NCI-H146 (cell line): ENCODE measurements around the gene B3GNT7.
A peak's percentile ranks its signal among the peaks of the same experiment; 100 is the strongest.
"Not testable (repeated sequence)": the region's sequence is repeated elsewhere in the genome, so short reads cannot be mapped to it uniquely, and the experiment has no call there.

Experiments
- DNase-seq: peaks from one replicate; lab custom pipeline; 2025; lab: John Stamatoyannopoulos, UW

The B3GNT7 gene

DNA sequence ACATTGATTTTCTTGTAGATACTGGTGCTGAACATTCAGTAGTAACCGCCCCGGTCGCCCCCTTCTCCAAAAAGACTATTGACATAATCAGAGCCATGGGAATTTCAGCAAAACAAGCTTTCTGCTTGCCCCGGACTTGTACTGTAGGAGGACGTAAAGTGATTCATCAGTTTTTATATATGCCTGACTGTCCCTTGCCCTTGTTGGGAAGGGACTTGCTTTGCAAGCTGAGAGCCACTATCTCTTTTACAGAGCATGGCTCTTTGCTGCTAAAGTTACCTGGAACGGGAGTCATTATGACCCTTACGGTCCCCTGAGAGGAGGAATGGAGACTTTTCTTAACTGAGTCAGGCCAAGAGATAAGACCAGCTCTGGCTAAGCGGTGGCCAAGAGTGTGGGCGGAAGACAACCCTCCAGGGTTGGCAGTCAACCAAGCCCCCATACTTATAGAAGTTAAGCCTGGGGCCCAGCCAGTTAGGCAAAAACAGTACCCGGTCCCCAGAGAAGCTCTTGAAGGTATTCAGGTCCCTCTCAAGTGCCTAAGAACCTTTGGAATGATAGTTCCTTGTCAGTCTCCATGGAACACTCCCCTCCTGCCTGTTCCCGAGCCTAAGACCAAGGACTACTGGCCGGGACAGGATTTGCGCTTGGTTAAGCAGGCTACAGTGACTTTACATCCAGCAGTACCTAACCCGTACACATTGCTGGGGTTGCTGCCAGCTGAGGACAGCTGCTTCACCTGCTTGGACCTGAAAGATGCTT is 8.1 kb downstream of the B3GNT7 start:
- not testable (repeated sequence) for DNase-seq

DNA sequence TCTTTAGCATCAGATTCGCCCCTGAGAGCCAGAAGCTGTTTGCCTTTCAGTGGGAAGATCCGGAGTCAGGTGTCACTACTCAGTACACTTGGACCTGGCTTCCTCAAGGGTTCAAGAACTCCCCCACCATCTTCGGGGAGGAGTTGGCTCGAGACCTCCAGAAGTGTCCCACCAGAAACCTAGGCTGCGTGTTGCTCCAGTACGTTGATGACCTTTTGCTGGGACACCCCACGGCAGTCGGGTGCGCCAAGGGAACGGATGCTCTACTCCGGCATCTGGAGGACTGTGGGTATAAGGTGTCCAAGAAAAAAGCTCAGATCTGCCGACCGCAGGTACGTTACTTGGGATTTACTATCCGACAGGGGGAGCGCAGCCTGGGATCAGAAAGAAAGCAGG is 8.7 kb downstream of the B3GNT7 start:
- not testable (repeated sequence) for DNase-seq

- DNase-seq = not testable (repeated sequence)
These were observed 10.3 kb downstream of the B3GNT7 start for GRCh38 chr2:231405601-231406367.

GRCh38 chr2:231407686-231408085 is 12.2 kb downstream of the B3GNT7 start:
- not testable (repeated sequence) for DNase-seq

GRCh38 chr2:231408304-231408703 is 12.8 kb downstream of the B3GNT7 start:
- DNase-seq = not testable (repeated sequence)

GRCh38 chr2:231409776-231410175 is 14.3 kb downstream of the B3GNT7 start:
- no peak for DNase-seq

DNA sequence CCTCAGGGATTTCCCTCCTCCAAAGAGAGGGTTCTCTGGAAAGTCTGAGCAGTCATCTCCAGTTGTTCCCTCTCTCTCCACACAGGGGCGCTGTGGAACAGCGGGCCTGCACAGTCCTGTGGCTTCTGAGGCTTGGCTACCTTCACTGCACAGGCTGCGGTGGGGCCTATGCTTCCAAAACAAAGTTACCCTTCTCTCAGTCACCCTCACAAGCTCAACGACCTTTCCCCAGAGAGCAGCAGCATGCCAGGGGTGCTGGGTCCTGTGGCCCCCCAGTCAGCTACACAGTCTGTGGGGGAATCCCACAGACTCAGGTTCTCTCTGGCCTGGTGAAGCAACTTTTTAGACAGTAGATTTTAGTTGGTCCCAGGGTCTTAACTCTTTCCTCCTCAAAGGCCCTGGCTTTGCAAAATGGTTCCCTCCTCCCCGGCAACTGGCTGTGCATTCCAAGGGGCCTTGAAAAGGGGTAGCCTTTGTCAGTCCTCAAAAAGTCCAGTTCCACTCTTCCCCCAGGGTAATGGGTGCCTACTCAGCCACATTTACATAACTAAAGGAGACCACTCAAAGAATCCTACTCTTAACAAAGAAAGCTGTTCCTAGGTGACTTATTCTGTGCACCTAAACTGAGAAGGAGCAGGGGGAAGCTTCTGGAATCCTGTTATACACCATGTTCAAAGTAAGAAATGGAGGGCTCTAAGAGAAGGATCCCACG is 14.9 kb downstream of the B3GNT7 start:
- DNase-seq = no peak

DNA sequence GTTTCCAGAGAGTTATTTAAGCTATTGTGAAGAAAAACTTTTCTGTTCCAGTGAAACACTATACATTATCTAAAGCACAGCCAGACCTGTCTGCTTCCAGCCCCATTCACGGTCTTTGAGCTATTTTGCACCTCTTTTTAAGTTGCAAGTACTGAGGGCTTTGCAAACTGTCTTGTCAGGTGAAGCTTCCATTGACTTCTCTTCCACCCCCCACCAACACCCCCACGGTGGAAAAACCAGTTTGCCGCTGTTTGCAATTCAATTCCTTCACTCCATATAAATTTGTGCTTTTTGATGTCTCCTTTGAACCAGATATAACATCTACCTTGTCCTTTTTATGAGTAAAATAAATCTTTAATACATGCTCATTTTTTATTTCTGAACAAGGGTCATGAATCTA is 15.7 kb downstream of the B3GNT7 start:
- no peak for DNase-seq

DNA sequence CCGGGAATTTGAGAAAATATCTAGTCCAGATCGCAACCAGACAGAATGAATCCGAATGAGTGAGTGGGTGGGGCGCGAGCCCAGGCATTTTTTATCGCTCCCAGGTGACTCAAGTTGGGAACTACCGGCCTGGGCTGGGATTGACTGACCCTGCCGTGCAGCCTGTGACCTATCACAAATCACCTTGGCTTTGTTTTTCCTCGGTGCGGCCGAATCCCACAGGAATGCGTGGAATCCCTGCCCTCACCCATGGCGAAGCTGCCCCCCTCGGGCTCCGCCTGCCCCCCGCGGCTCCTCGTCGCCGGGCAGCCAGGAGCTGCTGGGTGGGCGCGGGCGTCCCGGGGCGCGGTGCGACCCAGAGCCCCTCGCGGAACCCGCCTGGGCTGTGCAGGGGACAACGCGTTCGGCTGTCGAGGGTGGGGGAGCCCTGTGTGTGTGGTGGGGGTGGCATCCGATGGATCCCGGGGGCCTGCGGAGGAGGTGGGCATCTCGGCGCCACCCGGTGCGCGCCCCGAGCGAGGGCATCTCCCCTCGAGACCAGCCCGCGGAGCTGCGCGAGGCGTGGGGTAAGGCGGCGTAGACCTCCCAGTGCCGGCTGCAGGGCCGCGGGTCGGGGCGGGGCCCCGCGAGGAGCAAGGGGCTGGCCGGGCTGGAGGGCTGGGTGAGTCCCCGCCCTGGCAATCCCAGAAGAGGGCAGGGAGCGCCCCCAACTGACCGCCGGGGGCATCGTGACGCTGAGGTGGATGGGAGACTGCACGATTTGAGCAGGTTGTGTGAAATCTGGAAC is 16.5 kb downstream of the B3GNT7 start:
- peak; percentile 72 for DNase-seq

DNA sequence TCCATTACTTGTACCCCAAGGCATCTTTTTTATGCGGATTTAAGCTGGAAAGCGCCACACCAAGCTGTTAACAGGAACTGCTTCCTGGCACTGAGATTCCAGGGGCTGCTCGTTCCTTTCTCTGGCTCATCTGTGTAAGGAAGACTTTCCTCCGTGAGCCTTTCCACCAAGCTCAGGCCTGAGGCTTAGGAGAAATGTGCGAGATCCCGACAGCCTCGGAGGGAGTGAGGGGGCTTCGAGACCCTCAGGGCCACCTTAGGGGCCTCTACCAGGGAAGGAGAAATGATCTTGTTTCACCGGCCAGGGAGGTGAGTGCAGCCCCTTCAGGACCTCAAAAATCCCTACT is 17.1 kb downstream of the B3GNT7 start:
- DNase-seq = no peak

DNA sequence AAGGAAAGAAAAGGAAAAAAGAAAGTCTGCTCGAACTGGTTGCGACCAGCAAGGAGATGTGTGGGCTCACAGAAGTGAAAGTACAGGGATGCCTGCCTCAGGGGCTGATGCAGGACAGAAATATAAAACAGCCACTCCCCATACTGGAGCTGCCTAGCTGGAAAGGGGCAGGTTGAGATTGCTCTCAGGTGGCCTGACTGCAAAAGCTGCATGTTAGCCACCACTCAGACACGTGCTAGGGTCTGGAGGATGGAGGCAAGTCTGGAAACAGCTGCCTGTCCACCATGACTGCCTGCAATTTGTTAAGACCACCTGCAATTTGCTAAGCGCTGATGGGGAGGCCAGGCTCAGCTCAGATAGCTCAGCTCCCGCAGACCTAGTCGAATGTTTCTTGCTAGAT is 17.9 kb downstream of the B3GNT7 start:
- DNase-seq = no peak

GRCh38 chr2:231413921-231414476 is 18.5 kb downstream of the B3GNT7 start:
- no peak for DNase-seq

DNA sequence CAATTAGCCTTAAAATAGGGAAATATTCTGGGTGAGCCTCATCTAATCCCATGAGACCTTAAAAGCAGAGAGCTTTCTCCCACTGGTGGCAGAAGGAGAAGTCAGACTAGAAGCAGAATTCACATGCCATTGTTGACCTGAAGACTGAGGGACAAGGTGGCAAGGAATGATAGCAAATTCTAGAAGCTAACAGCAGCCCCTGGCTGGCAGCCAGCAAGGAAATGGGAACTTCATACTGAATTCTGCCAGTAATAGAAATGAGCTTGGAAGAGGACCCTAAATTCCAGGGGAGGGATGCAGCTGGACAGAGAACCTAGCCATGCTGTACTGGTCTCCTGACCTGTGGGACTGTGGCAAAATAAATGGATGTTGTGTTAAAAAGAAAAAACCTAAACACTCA is 19.5 kb downstream of the B3GNT7 start:
- no peak for DNase-seq

GRCh38 chr2:231418820-231419640 is 23.5 kb downstream of the B3GNT7 start:
- DNase-seq = no peak

DNA sequence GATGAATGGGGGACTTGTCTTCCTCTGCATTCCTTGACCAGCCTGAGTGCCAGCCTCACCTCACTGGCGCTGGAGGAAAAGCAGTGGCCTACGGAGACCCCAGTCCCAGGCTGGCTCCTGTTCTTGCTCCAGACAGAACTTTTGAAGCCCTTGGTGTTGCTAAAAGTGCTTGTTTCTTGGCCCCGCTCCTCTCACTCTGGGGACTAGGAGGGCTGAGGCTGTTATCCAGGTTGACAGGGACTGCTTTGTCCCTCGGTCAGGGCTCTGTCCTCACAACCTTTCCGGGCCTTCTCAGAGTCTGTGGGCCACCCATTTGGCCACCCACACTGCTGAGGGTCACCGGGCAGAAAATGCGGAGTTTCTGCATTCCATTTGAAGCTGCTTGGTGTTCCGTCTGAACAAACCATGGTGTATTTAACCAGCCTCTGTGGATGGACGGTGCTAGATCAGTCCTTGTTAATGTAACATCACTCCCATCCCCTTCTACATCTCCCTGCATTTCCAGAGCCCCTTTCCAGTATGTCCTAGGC is 25.6 kb downstream of the B3GNT7 start:
- DNase-seq = no peak

DNA sequence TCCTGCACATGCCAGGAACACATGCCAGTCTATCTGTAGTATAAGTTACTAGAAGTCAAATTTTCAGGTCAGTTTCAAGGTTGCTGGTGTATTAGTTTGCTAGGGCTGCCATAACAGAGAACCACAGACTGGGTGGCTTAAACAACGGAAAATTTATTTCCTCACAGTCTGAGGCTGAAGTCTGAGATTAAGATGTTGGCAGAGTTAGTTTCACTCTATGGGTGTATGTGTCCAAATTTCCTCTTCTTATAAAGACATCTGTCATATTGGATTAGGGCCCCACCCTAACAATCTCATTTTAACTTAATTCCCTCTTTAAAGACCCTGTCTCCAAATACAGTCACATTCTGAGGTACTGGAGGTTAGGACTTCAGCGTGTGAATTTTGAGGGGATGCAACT is 26.5 kb downstream of the B3GNT7 start:
- no peak for DNase-seq

DNA sequence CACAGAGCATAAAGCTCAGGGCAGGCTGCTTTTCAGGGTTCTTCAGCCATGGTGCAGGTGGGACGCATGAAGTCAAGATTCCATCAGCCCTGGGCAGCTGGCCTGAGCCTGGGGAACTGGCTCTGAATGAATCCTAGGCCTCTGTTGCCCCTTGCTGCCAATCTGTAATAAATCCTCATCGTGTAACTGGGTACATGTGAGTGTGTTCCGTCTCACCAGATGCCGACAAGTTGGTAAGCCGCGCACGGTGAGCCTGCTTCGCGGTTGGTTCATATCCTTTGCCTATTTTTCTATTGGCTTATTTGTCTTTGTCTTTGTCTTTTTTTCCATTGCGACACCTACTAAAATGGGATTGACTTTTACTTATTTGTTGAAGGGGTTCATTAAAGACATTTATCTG is 27.7 kb downstream of the B3GNT7 start:
- DNase-seq = no peak

DNA sequence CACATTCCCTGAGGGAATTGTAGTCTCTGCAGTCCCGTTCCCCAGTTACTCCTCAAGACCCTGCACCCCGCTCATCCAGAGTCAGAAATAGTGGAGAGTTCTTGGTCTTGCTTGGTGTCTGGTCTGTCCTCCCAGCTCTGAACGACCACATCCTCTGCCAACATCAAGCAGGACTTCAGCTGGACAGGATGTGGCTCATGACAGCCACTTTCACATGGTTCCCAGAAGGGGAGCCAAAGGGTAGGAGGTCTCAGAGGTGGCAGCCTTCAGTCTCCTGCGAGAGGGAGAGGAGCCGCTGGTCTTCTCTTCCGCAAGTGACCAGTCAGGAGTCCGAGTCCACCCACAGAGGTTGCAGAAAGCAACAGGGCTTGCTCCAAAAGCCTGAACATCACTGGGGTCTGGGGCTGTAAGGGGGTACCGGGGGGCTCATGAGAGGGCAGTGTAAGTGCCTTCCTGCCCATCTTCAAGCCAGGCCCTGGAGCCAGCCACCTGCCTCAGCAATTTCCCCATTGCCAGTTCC is 29.8 kb downstream of the B3GNT7 start:
- peak; percentile 19 for DNase-seq

DNA sequence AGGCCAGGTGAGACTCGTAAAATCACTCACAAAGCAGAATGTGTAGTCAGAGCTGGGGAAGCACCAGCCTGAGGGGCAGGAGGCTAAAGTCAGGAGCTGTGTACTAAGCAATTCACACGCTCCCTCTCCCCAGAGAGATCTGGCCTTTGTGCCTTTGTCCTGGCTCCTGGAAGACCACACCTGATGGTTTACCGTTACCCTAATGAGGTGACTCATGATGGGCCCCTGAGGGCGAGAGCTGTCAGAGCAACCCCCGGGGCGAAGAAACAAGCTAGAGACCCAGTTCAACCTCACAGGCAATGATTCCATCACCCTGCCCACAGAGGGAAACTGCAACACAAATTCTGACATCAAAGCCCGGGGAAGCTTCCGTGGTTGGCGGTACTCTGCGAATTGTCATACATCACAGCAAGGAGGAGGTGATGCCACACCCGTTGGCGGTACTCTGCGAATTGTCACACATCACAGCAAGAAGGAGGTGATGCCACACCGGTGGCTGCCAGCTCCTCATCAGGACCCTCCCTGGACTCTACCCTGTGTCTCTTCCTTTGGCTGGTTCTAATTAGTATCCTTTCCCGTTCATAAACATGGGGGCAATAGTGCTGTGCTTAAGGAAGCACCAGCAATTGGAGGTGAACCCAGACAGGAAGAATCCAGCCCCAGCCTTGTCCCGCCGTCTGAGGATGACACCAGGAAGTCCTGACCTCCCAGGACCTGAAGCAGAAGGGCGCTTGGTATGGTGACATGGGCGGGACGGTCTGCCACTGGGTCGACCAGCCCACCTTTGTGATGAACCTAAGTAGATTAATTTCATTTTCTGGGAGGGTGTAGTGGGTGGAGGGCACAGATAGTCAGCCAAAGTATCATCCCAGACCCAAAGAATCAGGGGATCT is 30.5 kb downstream of the B3GNT7 start:
- peak; percentile 78 for DNase-seq
